Natural killer cell (primary cell): Measurements from ENCODE around the gene TRPM1. TPM values are rescaled to one million over a fixed set of nuclear protein-coding genes. Genes with fewer than 3 reads are reported as not detected.
"Not testable (repeated sequence)": the region's sequence is repeated elsewhere in the genome, so short reads cannot be mapped to it uniquely, and the experiment has no call there.

Experiments
- ATAC-seq, 3 donors: fragments of 150-1000 bp in 2 of 3; fragments of 200-7000 bp in 1 of 3; cut with Tn5 transposase; 1 replicate in 1 of 3; 2 replicates in 2 of 3; pipeline ENCODE4 v1.10.0; 2021; ENCODE audit warnings: mild to moderate bottlenecking in 2 of 3, moderate library complexity in 2 of 3
- DNase-seq, 2 donors: peaks; one replicate each; pipeline versions ENCODE4 v3.0.0 to v3.0.0-alpha.2; 2013 to 2021; ENCODE audit warnings: mixed read lengths in 1 of 2
- H3K27ac ChIP-seq: one replicate; pipeline ENCODE4 v1.5.1; 2013; ENCODE audit warnings: mild to moderate bottlenecking, low read length
- H3K27me3 ChIP-seq: one replicate; pipeline ENCODE4 v1.6.1; 2013; ENCODE audit warnings: low read length; ENCODE audit not compliant: control insufficient read depth, insufficient read depth
- H3K36me3 ChIP-seq: one replicate; pipeline ENCODE4 v1.6.1; 2013; ENCODE audit warnings: low read length; ENCODE audit not compliant: control insufficient read depth, insufficient read depth
- H3K4me1 ChIP-seq: one replicate; pipeline ENCODE4 v1.6.1; 2013; ENCODE audit warnings: low read length; ENCODE audit not compliant: control insufficient read depth, insufficient read depth
- H3K4me3 ChIP-seq: one replicate; pipeline ENCODE4 v1.5.1; 2013; ENCODE audit warnings: low read length
- H3K9me3 ChIP-seq: one replicate; pipeline ENCODE4 v1.6.1; 2013; ENCODE audit warnings: low read length; ENCODE audit not compliant: control insufficient read depth, insufficient read depth
- H3K27ac Mint-ChIP-seq, 2 donors: one replicate each; pipeline ENCODE4 v1.8.0; 2022; ENCODE audit warnings: mild to moderate bottlenecking in 2 of 2, mixed read lengths in 2 of 2, moderate library complexity in 1 of 2
- H3K27me3 Mint-ChIP-seq, 2 donors: one replicate each; pipeline ENCODE4 v1.8.0; 2022; ENCODE audit warnings: low read depth in 2 of 2, mixed read lengths in 2 of 2
- H3K36me3 Mint-ChIP-seq: one replicate; pipeline ENCODE4 v1.8.0; 2022; ENCODE audit warnings: mixed read lengths
- H3K4me1 Mint-ChIP-seq, 2 donors: one replicate each; pipeline ENCODE4 v1.8.0; 2022; ENCODE audit warnings: mixed read lengths in 2 of 2
- H3K4me3 Mint-ChIP-seq: one replicate; pipeline ENCODE4 v1.8.0; 2022; ENCODE audit warnings: mild to moderate bottlenecking, moderate library complexity, mixed read lengths
- H3K9me3 Mint-ChIP-seq, 2 donors: one replicate each; pipeline ENCODE4 v1.8.0; 2022; ENCODE audit warnings: mixed read lengths in 2 of 2
- WGBS: methylation state at CpG from one replicate; pipeline ENCODE4 v1.1.7; 2013; ENCODE audit warnings: missing lambda C conversion rate; ENCODE audit not compliant: insufficient coverage; 5-methylcytosine and 5-hydroxymethylcytosine counted together
- intact Hi-C: fragments of 100-400 bp; cut with micrococcal nuclease; formaldehyde crosslinking; loops from one replicate; pipeline ENCODE4 v1.14.2; 2022
- total RNA-seq, 4 donors: library from RNA; stranded (reverse); fragments of 120-200 nt in 1 of 4; gene quantifications; one replicate each; pipeline versions ENCODE4 v1.2.3 to v1.2.4, GENCODE V29; 2013 to 2022
- TF ChIP-seq, protein P1 (sequence below): fragments of 200-600 bp; IDR thresholded peaks from one replicate; pipeline ENCODE4 v1.8.0; 2022; ENCODE audit warnings: antibody characterized with exemption

TRPM1 gene
- total RNA-seq, 3 donors from 2014 or later (not counting 1 experiment from before 2014, with no cell fraction given): not detected

DNA sequence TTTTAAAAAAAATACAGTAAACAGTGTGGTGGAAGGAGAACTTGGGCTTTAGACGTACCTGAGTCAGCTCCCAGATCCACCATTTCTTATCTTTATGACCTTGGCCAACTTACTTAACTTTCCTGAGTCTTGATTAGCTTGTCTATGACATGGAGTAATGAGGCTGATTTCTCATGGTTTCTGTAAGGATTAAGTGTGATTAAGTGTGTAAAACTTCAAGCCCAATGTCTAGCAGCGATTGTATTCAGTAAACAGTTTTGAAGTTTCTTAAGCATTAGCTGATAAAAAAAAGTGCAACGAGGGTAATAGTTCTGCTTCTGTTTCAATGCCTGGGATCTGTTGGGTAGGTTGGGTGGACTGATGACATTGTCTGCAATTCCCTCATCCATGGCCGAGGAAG lies 10.8 kb downstream of the TRPM1 start:
- H3K9me3 Mint-ChIP-seq: no peaks in the 10 kb centered on the region
- no peaks in the 10 kb centered on the region for H3K4me1 Mint-ChIP-seq
- H3K36me3 Mint-ChIP-seq: no peaks in the 10 kb centered on the region
- H3K9me3 ChIP-seq: no peaks in the 10 kb centered on the region
- no peak overlapping the region for H3K4me3 ChIP-seq
- 89% methylated on average over 3 of the region's 4 CpGs for WGBS
- H3K27ac ChIP-seq: no peak overlapping the region
- H3K4me1 ChIP-seq: no peaks in the 10 kb centered on the region
- intact Hi-C loops: no loop called here
- TF ChIP-seq, protein P1, sequence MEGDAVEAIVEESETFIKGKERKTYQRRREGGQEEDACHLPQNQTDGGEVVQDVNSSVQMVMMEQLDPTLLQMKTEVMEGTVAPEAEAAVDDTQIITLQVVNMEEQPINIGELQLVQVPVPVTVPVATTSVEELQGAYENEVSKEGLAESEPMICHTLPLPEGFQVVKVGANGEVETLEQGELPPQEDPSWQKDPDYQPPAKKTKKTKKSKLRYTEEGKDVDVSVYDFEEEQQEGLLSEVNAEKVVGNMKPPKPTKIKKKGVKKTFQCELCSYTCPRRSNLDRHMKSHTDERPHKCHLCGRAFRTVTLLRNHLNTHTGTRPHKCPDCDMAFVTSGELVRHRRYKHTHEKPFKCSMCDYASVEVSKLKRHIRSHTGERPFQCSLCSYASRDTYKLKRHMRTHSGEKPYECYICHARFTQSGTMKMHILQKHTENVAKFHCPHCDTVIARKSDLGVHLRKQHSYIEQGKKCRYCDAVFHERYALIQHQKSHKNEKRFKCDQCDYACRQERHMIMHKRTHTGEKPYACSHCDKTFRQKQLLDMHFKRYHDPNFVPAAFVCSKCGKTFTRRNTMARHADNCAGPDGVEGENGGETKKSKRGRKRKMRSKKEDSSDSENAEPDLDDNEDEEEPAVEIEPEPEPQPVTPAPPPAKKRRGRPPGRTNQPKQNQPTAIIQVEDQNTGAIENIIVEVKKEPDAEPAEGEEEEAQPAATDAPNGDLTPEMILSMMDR: no peak
- H3K4me3 Mint-ChIP-seq: no peak overlapping the region
- ATAC-seq: no peak
- no peaks in the 10 kb centered on the region for H3K36me3 ChIP-seq
- no peak for DNase-seq
- no peak overlapping the region for H3K27ac Mint-ChIP-seq
- H3K27me3 Mint-ChIP-seq: no peaks in the 10 kb centered on the region
- H3K27me3 ChIP-seq: no peaks in the 10 kb centered on the region

DNA sequence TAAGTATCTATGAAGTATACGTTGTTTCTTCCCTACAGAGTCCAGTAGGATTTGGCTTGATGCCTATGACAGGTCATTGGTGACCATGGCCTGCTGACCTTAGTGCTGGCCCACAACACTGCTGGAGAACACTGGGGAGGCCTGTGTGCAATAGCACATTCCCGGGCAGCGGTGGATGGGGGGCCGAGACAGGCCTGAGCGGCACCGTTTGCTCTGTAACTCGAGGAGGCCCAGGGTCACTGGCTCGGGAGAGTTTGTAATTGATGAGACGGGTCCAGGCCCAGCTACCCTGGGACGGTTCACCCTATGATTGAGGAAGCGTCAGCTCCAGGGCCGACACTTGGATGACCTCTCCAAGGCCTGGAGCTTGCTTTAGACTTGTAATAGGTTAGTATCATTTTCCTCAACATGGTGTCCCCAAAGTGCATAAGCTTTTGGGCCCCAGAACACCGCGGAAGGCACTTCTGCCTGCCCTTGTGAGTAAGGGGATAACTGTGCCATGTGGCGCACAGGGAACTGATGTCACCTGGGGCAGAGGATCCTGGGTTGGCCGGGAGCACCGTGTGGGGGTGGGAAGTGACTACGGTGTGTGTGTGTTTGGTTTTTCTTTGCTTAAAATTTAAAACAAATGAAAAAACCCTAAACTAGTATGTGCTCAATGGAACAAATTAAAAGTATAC lies 12.0 kb downstream of the TRPM1 start:
- TF ChIP-seq, protein P1: no peak
- ATAC-seq (no peak), DNase-seq (no peak)
- 96% methylated on average over 15 of the region's 18 CpGs for WGBS
- Histone ChIP-seq H3K4me3 (no peak overlapping the region), H3K9me3 (no peaks in the 10 kb centered on the region), H3K4me1 (no peaks in the 10 kb centered on the region), H3K27me3 (no peaks in the 10 kb centered on the region), H3K27ac (no peak overlapping the region), H3K36me3 (no peaks in the 10 kb centered on the region)
- H3K36me3 Mint-ChIP-seq: no peaks in the 10 kb centered on the region
- intact Hi-C loops: no loop called here
- H3K27ac Mint-ChIP-seq: no peak overlapping the region
- no peak overlapping the region for H3K4me3 Mint-ChIP-seq
- no peaks in the 10 kb centered on the region for H3K9me3 Mint-ChIP-seq
- H3K27me3 Mint-ChIP-seq: no peaks in the 10 kb centered on the region
- H3K4me1 Mint-ChIP-seq: no peaks in the 10 kb centered on the region

DNA sequence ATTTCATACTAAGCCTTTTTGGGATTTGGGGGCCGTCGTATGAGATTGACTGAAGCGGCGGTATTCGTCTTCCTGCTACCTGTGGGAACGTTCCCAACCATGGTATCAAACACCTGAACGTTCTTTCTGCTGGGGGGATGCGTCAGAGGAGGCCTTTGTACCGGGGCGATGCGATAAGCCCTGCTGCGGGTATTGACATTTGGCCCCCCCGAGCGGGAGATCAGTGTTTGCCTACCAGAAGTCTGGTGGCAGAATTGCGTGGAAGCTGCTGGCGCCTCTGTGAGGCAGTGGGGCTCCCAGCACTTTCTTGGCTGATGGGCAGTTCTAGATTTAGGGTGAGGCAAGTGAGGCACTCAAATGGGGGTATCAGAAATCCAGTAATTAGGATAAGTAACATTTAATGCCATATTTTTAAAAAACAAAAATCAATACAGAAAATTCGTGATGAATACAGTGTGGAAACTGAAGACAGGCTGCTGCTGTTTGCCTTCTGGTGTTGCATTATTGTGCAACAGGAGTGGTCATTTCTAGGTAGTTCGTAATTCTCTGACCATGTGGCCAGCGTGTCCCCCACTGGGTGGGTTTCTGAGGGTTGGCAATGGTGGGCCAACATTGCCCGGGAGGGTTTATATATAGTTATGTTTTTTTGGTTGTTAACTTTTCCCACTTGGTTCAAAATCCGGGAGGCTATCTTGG lies 12.7 kb downstream of the TRPM1 start:
- H3K27ac Mint-ChIP-seq: no peak overlapping the region
- TF ChIP-seq, protein P1: no peak
- no peaks in the 10 kb centered on the region for H3K9me3 ChIP-seq
- no peaks in the 10 kb centered on the region for H3K4me1 ChIP-seq
- 93% methylated on average over 21 of the region's 21 CpGs for WGBS
- no peak overlapping the region for H3K4me3 ChIP-seq
- H3K4me3 Mint-ChIP-seq: no peak overlapping the region
- intact Hi-C loops: no loop called here
- H3K9me3 Mint-ChIP-seq: no peaks in the 10 kb centered on the region
- no peaks in the 10 kb centered on the region for H3K36me3 ChIP-seq
- H3K4me1 Mint-ChIP-seq: no peaks in the 10 kb centered on the region
- H3K36me3 Mint-ChIP-seq: no peaks in the 10 kb centered on the region
- H3K27ac ChIP-seq: no peak overlapping the region
- no peaks in the 10 kb centered on the region for H3K27me3 Mint-ChIP-seq
- ATAC-seq (no peak), DNase-seq (no peak)
- H3K27me3 ChIP-seq: no peaks in the 10 kb centered on the region

DNA sequence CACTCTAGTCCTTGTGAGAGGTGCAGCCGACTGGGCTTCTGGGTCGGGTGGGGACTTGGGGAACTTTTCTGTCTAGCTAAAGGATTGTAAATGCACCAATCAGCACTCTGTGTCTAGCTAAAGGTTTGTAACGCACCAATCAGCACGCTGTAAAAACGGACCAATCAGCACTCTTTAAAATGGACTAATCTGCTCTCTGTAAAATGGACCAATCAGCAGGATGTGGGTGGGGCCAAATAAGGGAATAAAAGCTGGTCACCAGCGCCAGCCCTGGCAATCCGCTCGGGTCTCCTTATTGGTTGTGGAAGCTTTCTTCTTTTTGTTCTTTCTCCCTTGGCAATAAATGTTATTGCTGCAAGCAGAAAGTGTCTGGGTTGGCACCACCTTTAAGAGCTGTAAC lies 13.5 kb downstream of the TRPM1 start:
- H3K4me3 Mint-ChIP-seq, DNase-seq, H3K36me3 Mint-ChIP-seq, ATAC-seq, H3K27ac ChIP-seq, H3K36me3 ChIP-seq, H3K9me3 ChIP-seq, H3K4me1 Mint-ChIP-seq, intact Hi-C loops, H3K9me3 Mint-ChIP-seq, H3K4me1 ChIP-seq, H3K27ac Mint-ChIP-seq, H3K27me3 Mint-ChIP-seq, H3K27me3 ChIP-seq, H3K4me3 ChIP-seq: not testable (repeated sequence)
- WGBS: 93% methylated on average over 8 of the region's 8 CpGs
